ENCODE data around the gene PLSCR2.

DNA sequence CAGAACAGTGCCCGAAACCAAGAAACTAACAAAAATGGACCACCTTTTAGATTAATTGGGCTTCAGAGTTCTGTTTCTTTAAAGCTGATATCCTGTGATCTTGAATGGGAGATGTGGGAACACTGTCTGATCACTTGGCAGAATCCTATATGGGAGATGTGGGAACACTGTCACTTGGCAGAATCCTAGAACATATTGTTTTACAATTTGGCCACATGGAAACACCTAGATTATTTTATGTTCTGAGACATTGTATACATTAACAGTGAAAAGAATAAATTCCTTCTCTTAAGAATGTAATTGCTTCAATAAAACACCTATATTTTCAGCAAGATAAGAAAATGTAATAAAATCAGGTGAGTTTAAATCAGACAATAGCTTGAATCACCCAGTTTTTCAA, 30.3 kb upstream of the PLSCR2 start:
- TF ChIP-seq, protein P1, sequence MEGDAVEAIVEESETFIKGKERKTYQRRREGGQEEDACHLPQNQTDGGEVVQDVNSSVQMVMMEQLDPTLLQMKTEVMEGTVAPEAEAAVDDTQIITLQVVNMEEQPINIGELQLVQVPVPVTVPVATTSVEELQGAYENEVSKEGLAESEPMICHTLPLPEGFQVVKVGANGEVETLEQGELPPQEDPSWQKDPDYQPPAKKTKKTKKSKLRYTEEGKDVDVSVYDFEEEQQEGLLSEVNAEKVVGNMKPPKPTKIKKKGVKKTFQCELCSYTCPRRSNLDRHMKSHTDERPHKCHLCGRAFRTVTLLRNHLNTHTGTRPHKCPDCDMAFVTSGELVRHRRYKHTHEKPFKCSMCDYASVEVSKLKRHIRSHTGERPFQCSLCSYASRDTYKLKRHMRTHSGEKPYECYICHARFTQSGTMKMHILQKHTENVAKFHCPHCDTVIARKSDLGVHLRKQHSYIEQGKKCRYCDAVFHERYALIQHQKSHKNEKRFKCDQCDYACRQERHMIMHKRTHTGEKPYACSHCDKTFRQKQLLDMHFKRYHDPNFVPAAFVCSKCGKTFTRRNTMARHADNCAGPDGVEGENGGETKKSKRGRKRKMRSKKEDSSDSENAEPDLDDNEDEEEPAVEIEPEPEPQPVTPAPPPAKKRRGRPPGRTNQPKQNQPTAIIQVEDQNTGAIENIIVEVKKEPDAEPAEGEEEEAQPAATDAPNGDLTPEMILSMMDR (IDR thresholded peaks at IDR 0.05; ENCODE audit: low read depth, low read length), result no peak
- no peak for TF ChIP-seq POLR2A (IDR thresholded peaks at IDR 0.05; ENCODE audit: extremely low read depth, insufficient read length)
- TF ChIP-seq, protein P2, sequence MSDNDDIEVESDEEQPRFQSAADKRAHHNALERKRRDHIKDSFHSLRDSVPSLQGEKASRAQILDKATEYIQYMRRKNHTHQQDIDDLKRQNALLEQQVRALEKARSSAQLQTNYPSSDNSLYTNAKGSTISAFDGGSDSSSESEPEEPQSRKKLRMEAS (IDR thresholded peaks at IDR 0.05; ENCODE audit: low read depth, low read length), result no peak

Data from NB4 (cell line).